ENCODE data around the gene MYCN. TPM values are rescaled to one million over a fixed set of nuclear protein-coding genes. Genes with fewer than 3 reads are reported as not detected.

The MYCN gene
- polyA plus RNA-seq, 1 of the 3 experiments (the other 2 are of a cell fraction): 0.03 TPM

DNA sequence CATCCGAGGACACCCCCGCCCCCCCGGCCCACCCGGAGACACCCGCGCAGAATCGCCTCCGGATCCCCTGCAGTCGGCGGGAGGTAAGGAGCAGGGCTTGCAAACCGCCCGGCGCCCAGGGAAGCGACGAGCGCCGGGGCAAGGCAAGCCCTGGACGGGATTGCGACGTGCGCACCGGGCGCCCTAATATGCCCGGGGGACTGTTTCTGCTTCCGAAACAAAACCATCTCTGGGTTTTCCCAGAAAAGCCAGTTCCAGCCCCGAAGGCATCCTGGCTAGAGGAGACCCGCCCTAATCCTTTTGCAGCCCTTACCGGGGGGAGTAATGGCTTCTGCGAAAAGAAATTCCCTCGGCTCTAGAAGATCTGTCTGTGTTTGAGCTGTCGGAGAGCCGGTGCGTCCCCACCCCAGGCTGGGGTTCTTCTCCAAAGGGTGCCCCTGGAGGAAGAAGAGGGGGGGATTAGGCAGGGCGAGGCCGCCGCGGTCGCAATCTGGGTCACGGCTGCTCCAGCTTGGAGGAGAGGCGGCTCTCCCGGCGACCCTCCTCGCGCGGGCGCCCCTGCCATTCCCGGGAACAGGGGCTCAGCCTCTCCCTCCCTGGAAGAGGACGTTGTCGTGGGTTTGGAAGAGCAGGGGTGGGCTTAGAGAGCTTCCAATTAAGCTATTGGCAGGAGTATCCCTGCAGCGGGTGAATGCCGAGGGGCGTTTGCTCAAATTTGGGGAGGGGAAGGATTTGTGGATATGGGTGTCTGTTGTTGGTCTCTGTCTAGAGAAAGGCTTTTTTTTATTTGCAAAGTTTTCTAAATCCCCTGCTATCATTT is 521 bp downstream of the MYCN start:
- Histone ChIP-seq H3K9me2 (no peaks in the 10 kb centered on the region), H3K27me3 (ENCODE audit: insufficient read depth) (peaks cover 41% of the 10 kb centered on the region), H2AFZ (ENCODE audit: low read depth) (no peak overlapping the region), H3K27ac (ENCODE audit: low read depth in 2 of 2, low read length in 1 of 2) (peak overlapping the region in 1 of 2 experiments; percentile 77; a peak in 1 of 4 replicates), H4K20me1 (ENCODE audit: insufficient read depth) (no peaks in the 10 kb centered on the region), H3K9me3 (no peaks in the 10 kb centered on the region), H3F3A (replicated peaks; ENCODE audit: insufficient read depth) (no peaks in the 10 kb centered on the region), H3K4me2 (peak overlapping the region; percentile 70; the same call in 1 of the 2 replicates), H3K4me1 (ENCODE audit: control insufficient read depth in 1 of 2, insufficient read depth in 2 of 2, low read depth in 1 of 2, low read length in 1 of 2) (peaks cover 0 to 31% of the 10 kb centered on the region in 2 experiments; a peak in 2 of 4 replicates), H3K79me2 (ENCODE audit: insufficient read depth) (no peaks in the 10 kb centered on the region), H3K36me3 (replicated peaks in 1 of 2; ENCODE audit: control insufficient read depth in 1 of 2, insufficient read depth in 2 of 2, low read length in 1 of 2) (no peaks in the 10 kb centered on the region), H3K4me3 (ENCODE audit: low read depth in 2 of 2, low read length in 1 of 2) (peak overlapping the region in 1 of 2 experiments; percentile 53; a peak in 2 of 4 replicates), H3K9ac (no peak overlapping the region)
- TF ChIP-seq EZH2phosphoT487 (IDR thresholded peaks at IDR 0.05; ENCODE audit: borderline replicate concordance, low read depth): no peak
- TF ChIP-seq TAF1 (IDR thresholded peaks at IDR 0.05; ENCODE audit: borderline replicate concordance, low read depth, low read length): no peak
- TF ChIP-seq RAD21 (IDR thresholded peaks at IDR 0.05; ENCODE audit: low read length): no peak
- no peak for TF ChIP-seq RXRA (IDR thresholded peaks at IDR 0.05; ENCODE audit: borderline replicate concordance, low read depth)
- no peak for TF ChIP-seq TCF12 (IDR thresholded peaks at IDR 0.05)
- no peak for TF ChIP-seq CHD2 (IDR thresholded peaks at IDR 0.05; ENCODE audit: low read length, partially characterized antibody)
- TF ChIP-seq, protein P1, sequence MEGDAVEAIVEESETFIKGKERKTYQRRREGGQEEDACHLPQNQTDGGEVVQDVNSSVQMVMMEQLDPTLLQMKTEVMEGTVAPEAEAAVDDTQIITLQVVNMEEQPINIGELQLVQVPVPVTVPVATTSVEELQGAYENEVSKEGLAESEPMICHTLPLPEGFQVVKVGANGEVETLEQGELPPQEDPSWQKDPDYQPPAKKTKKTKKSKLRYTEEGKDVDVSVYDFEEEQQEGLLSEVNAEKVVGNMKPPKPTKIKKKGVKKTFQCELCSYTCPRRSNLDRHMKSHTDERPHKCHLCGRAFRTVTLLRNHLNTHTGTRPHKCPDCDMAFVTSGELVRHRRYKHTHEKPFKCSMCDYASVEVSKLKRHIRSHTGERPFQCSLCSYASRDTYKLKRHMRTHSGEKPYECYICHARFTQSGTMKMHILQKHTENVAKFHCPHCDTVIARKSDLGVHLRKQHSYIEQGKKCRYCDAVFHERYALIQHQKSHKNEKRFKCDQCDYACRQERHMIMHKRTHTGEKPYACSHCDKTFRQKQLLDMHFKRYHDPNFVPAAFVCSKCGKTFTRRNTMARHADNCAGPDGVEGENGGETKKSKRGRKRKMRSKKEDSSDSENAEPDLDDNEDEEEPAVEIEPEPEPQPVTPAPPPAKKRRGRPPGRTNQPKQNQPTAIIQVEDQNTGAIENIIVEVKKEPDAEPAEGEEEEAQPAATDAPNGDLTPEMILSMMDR (IDR thresholded peaks at IDR 0.05): no peak
- no peak for TF ChIP-seq SMC3 (IDR thresholded peaks at IDR 0.05; ENCODE audit: low read depth, low read length)
- no peak for TF ChIP-seq NFIC (IDR thresholded peaks at IDR 0.05; ENCODE audit: borderline replicate concordance)
- TF ChIP-seq, protein P2, sequence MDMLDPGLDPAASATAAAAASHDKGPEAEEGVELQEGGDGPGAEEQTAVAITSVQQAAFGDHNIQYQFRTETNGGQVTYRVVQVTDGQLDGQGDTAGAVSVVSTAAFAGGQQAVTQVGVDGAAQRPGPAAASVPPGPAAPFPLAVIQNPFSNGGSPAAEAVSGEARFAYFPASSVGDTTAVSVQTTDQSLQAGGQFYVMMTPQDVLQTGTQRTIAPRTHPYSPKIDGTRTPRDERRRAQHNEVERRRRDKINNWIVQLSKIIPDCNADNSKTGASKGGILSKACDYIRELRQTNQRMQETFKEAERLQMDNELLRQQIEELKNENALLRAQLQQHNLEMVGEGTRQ (IDR thresholded peaks at IDR 0.05; ENCODE audit: borderline replicate concordance, low read depth, low read length): no peak
- TF ChIP-seq, protein P3, sequence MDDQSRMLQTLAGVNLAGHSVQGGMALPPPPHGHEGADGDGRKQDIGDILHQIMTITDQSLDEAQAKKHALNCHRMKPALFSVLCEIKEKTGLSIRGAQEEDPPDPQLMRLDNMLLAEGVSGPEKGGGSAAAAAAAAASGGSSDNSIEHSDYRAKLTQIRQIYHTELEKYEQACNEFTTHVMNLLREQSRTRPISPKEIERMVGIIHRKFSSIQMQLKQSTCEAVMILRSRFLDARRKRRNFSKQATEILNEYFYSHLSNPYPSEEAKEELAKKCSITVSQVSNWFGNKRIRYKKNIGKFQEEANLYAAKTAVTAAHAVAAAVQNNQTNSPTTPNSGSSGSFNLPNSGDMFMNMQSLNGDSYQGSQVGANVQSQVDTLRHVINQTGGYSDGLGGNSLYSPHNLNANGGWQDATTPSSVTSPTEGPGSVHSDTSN (IDR thresholded peaks at IDR 0.05): no peak
- TF ChIP-seq, protein P4, sequence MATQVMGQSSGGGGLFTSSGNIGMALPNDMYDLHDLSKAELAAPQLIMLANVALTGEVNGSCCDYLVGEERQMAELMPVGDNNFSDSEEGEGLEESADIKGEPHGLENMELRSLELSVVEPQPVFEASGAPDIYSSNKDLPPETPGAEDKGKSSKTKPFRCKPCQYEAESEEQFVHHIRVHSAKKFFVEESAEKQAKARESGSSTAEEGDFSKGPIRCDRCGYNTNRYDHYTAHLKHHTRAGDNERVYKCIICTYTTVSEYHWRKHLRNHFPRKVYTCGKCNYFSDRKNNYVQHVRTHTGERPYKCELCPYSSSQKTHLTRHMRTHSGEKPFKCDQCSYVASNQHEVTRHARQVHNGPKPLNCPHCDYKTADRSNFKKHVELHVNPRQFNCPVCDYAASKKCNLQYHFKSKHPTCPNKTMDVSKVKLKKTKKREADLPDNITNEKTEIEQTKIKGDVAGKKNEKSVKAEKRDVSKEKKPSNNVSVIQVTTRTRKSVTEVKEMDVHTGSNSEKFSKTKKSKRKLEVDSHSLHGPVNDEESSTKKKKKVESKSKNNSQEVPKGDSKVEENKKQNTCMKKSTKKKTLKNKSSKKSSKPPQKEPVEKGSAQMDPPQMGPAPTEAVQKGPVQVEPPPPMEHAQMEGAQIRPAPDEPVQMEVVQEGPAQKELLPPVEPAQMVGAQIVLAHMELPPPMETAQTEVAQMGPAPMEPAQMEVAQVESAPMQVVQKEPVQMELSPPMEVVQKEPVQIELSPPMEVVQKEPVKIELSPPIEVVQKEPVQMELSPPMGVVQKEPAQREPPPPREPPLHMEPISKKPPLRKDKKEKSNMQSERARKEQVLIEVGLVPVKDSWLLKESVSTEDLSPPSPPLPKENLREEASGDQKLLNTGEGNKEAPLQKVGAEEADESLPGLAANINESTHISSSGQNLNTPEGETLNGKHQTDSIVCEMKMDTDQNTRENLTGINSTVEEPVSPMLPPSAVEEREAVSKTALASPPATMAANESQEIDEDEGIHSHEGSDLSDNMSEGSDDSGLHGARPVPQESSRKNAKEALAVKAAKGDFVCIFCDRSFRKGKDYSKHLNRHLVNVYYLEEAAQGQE (IDR thresholded peaks at IDR 0.05; ENCODE audit: low read depth, low read length): no peak
- TF ChIP-seq, protein P5, sequence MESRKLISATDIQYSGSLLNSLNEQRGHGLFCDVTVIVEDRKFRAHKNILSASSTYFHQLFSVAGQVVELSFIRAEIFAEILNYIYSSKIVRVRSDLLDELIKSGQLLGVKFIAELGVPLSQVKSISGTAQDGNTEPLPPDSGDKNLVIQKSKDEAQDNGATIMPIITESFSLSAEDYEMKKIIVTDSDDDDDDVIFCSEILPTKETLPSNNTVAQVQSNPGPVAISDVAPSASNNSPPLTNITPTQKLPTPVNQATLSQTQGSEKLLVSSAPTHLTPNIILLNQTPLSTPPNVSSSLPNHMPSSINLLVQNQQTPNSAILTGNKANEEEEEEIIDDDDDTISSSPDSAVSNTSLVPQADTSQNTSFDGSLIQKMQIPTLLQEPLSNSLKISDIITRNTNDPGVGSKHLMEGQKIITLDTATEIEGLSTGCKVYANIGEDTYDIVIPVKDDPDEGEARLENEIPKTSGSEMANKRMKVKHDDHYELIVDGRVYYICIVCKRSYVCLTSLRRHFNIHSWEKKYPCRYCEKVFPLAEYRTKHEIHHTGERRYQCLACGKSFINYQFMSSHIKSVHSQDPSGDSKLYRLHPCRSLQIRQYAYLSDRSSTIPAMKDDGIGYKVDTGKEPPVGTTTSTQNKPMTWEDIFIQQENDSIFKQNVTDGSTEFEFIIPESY (IDR thresholded peaks at IDR 0.05; ENCODE audit: borderline replicate concordance, low read depth): no peak
- TF ChIP-seq MXI1 (IDR thresholded peaks at IDR 0.05; ENCODE audit: low read depth, low read length): no peak
- no peak for TF ChIP-seq EP300 (IDR thresholded peaks at IDR 0.05; ENCODE audit: borderline replicate concordance in 1 of 2, low read depth in 1 of 2, low read length in 1 of 2)
- no peak for TF ChIP-seq YY1 (IDR thresholded peaks at IDR 0.05; ENCODE audit: low read depth)
- WGBS (ENCODE audit: low lambda C conversion rate): 3% methylated on average over 50 of the region's 52 CpGs
- ChIA-PET CTCF (interaction anchor here (0.5 to 8.1 kb wide), 58 partner anchors 10 to 816 kb away, joined by 3 to 236 read pairs (median 6); no protein-coding TSS in a partner anchor), POLR2A (interaction anchor here (0.9 to 1.8 kb wide), 7 partner anchors 96 to 566 kb away, joined by 3 to 9 read pairs (median 5); no protein-coding TSS in a partner anchor)
- DNase-seq: peak; percentile 84
